Activated CD4-positive, alpha-beta T cell treated with anti-CD3 and anti-CD28 coated beads, Interleukin-2, amount 50 U/mL, for 4 hours (primary cell): ENCODE results near the gene ERFE.
A peak's percentile ranks its signal among the peaks of the same experiment; 100 is the strongest.
"Not testable (repeated sequence)": the region's sequence is repeated elsewhere in the genome, so short reads cannot be mapped to it uniquely, and the experiment has no call there.

ENCODE experiments used
- DNase-seq, 2 experiments: peaks; one replicate each; pipeline ENCODE4 v3.0.0-alpha.2; 2020

ERFE gene

DNA sequence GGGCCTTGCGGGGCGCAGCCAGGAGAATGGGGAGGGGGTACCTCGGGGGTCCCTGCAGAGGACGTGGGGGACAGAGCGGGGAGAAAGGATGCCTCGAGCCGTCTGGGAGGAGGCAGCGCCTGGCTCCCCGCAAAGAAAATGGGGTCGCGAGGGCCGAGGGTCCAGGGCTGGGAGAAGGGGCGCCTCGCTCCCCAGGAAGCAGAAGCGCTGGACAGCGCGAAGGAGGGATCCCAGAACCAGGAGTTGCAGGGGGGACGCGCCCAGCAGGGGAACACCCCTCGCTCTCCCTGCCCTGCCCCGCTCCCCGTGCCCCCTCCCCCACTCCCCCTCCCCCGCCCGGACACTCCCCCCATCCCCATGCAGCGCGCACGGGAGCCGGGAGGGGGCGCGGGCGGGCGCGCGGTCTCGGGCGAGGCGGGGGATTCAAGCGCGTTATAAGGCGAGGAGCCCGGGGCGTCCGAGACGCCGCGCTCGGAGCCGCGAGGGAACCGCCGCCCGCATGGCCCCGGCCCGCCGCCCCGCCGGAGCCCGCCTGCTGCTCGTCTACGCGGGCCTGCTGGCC lies at the start of gene ERFE:
Gene ERFE (plus strand): TSS at position 462 of the 562 bp plus-strand sequence. CDS start 38 bp downstream, at position 500.
- peak; percentile 31 to 36 for DNase-seq

GRCh38 chr2:238113611-238114010 lies 45.2 kb upstream of the ERFE start:
- DNase-seq, result no peak

- no peak for DNase-seq
Measured at GRCh38 chr2:238114331-238114841, 44.4 kb upstream of the ERFE start.

GRCh38 chr2:238114851-238115660 lies 43.7 kb upstream of the ERFE start:
- DNase-seq, result no peak

DNA sequence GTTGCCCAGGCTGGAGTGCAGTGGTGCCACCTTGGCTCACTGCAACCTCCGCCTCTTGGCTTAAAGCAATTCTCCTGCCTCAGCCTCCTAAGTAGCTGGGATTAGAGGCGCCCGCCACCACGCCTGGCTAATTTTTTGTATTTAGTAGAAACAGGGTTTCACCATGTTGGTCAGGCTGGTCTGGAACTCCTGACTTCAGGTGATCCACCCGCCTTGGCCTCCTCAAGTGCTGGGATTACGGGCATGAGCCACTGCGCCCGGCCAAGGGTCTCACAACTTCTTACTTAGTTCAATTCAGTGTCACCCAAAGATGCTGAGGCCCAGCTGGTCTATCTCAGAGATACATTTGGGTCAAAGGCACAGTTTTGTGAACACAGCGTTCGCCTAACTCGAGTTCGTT lies 43.1 kb upstream of the ERFE start:
- not testable (repeated sequence) for DNase-seq

DNA sequence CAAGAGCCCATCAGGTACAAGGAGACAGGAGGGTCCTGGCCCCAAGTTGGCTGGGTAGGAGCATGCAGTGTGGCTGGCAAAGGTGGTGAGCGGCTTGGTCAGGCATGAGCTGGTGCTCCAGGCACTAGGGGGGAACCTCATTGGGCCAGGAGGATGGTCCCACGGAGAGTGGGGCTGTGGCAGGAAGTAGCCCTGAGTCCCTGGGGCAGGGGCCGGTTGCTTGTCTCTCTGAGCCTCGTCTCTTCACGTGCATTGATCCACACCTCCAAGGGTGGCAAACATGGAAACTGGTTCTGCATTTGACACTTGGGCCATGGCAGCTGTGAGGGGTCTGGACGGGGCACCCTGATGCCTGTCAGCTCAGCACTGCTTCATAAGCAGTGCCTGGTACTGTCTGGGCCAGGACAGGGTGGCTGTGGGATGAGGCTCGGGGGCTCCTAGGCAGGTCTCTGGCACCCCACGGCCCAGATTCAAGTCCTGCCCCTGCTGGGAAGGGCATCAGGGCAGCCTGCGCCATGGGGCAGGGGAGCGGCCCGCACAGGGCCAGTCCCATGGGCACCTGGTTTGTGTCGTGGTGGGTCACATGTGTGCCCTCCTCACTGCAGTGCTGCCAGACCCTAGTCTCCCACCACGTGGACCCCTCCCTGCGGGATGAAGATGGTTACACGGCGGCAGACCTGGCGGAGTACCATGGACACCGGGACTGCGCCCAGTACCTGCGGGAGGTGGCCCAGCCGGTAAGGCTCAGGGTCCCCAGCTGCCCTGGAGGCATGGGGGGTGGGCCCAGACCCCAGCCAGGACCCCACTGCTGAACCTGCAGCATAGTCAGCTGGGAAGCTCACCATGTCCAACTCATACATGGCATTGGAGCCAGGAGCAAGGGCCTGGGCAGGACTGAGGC lies 42.2 kb upstream of the ERFE start:
- DNase-seq, result no peak

DNA sequence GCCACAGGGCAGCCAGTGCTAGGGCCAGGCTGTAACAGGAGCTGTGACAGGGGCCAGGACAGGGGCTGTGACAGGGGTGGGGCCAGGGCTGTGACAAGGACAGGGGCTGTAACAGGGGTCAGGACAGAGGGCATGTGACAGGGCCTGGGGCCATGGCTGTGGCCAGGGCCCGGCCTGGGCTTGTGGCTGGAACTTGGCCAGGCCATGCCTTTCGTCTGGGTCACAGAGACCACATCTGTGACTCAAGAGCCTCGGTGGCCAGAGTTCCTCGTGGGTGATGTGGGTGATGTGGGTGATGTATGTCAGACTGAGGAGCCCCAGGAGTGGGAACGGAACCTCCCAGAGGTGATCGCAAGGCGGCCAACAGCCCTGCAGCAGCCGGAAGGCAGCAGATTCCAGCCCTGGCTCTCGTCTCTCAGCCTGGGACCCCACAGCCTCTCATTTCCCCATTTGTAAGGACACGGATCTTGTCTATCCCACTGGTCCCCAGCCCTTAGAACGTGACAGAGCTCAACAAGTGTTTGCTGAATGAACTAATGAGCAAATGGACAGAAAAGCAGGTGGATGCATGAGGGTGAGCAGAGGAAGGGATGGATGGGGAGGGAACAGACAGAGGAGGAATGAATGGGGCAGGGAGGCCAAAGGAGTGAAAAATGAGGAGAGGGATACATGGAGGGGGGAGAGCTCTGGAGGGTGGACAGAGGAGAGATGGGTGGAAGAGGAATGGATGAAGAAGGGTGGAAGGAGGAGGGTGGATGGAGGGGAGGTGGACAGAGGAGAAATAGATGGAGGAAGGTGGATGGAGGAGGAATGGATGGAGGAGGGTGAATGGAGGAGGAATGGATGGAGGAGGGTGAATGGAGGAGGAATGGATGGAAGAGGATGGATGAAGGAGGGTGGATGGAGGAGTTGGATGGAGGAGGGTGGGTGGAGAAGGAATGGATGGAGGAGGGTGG lies 41.3 kb upstream of the ERFE start:
- DNase-seq, result no peak

- DNase-seq, result no peak
Measured at GRCh38 chr2:238119756-238120462, 38.9 kb upstream of the ERFE start.

DNA sequence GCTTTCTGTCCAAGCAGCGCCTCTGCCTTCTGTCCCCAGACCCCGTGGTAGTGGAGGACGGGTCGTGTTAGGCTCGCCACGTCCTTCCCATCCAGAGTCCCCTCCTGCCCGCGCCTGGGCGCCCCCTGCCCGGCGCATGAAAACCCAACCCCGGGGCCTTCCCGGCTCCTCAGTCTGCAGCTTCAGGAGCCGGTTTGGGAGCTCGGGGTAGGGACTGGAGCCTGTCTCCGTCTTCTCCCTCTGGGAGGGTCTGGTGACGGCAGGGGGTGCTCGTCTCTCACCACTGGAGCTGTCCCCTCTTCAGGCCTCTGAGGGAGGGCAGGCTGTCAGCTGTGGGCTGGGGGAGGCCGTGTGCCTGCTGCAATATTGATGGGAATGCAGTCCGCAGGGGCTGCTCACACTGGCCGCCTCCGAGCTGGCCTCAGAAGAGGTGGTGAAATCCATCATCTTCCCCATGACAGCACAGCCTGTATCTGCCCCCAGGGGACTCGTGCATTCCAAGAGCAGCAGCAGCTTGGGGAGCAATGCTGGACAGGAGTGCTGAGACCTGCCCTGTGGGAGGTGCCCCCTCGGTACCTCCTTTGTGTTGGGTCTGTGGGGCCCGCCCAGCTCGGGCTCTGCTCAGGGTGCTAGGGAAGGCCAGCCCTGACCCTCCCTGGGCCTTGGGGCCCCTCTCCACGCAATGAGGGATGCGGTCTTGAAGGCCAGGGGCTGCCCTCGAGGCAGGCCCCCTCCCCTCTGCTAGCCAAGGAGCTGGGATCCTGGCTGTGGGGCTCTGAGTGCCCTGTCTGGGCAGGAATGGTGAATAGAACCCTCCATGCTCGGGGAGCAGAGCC lies 38.1 kb upstream of the ERFE start:
- DNase-seq, result no peak

- no peak for DNase-seq
Measured at GRCh38 chr2:238121511-238122286, 37.1 kb upstream of the ERFE start.

DNA sequence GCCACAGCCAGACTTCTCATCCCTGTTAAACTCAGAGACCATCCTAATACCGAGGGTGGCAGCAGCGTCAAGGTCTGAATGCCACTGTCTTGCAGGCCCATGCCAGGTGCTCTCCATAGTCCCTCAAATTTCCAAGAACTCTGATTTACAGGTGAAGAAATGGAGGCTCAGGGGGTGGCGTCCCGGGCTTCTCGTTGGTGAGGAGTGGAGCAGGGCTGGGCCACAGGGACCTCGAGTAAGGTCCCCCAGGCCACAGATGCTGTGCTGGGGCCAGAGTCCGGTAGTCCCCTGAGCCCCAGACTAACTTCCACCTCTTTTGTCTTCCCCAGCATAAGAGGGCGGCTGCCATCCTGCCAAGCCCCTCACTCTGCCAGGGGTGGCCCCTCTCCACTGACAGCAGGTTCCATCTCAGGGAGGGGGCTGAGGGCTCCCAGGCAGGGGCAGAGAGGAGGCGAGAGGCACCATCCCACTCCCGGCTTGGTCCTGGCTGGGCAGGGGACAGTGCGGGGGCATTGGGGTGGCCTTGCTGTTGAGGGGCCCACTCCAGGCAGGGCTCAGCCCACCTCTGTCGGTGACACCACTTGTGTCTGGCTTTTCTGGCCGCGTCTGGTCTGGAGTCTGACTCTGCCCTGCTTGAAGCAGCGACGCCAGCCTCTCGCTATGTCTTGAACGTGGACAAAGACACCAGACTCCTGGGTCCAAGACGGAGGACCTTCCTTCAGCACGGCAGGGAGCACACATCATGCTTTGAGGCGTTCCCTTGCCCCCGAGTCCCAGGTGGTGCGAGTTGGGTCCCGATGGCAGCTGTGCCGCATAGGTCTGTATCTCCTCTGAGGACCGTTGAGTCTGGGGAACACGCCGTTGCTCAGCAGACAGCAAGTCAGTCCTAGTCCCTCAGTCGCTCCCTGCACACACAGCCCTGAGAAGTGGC lies 36.2 kb upstream of the ERFE start:
- no peak for DNase-seq

DNA sequence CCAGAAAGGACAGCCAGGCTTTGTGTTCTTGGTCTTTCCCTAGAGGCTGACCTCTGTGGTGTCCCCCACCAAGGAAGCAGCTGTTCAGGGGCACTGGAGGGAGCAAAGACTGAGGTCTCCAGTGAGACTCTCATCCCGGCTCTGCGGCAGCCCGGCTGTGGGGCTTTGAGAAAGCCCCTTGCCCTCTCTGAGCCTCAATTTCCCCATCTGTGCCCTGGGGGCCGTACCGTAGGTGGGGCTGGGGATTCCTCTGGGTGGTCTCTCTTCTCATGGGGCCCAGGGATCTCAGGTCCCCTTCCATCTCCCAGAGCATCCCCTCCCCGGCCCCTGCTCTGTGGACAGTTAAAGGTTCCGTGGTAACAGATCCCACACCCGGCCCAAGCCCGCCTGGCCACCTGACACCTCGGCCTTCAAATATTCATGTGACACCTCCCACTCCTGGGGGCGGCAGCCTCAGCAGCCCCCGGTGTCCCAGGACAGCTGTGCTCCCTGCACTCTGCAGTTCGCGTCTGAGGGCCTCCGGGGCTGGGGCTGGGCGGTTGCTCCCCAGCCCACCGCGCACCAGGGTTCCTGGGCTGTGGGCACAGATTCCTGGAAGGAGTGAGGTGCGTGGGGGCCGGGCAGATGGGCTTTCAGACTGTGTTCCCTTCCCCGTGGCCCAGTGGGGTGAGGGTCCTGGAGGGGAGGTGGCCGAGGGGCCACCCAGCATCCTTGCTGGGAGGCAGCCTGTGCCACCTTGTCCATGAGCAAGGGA lies 35.4 kb upstream of the ERFE start:
- DNase-seq, result no peak

DNA sequence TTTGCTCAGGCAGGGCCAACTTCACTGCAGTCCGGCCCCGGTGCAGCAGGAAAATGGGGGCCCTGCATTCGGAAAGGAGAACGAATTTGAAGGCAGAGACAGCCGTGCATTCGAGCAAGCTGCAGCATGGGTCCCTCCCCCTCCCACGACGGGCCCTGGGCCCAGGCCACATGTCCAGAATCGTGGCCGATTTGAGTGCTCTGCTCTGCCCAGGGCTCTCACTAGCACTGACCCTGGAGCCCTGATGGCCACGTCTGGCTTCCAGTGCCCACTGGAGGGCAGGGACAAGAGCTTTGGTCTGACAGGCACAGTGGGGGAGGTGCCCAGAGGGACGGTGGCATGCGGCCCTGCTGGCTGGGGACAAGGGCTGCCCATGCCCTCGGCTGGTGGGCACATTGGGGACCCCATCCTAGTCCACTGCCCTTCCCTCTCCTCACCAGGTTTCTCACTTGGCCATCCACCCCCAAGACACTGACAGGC lies 34.7 kb upstream of the ERFE start:
- no peak for DNase-seq

DNA sequence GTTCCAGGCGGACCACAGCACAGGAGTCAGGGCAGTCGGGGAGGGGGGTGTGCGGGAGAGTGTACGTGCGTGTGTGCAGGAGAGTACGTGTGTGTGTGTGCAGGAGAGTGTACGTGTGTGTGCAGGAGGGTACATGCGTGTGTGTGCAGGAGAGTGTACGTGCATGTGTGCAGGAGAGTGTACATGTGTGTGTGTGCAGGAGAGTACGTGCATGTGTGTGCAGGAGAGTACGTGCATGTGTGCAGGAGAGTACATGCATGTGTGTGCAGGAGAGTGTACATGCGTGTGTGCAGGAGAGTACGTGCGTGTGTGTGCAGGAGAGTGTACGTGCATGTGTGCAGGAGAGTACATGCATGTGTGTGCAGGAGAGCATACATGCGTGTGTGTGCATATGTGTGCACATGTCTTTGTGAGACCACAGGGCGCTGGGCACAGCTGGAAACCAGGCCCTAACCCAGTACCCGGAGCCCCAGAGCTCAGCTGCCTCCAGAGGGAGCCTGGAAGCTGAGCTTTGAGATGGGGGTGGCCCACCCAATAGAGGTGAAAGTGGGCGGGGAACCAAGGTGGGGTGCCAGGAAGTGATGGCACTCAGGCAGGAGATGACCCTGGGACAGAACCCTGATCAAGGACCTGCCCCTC lies 34.2 kb upstream of the ERFE start:
- DNase-seq, result no peak

DNA sequence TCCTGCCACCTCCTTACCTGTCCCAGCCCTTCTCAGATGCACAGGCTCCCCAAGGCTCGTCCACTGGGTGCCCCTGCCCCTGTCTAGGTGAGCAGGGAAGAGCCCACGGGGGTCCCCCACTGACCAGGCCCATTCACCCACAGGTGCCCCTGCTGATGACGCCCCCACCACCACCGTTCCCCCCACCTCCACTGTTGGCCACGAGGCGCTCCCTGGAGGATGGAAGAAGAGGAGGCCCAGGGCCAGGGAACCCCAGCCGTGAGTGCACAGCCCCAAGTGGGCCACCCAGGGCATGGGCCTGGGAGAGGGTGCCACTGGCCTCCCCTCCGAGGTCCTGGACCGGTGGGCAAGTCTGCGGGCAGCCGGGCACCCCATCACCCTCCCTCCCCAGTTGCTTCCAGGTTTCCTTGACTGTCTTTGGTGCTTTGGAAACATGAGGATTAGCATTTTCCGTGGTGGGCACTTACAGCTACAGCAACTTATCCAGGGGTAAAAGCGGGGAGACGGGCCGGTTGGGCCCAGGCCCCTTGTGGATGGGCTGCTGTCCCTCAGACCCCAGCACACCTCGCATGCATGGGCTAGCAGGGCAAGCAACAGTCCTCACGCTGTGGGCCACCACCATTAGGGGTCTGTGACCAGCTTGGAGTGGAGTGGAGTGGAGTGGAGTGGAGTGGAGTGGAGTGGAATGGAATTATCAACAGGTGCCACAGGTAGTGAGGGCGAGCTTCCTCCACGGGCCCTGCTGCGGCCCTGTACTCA lies 33.5 kb upstream of the ERFE start:
- no peak for DNase-seq

DNA sequence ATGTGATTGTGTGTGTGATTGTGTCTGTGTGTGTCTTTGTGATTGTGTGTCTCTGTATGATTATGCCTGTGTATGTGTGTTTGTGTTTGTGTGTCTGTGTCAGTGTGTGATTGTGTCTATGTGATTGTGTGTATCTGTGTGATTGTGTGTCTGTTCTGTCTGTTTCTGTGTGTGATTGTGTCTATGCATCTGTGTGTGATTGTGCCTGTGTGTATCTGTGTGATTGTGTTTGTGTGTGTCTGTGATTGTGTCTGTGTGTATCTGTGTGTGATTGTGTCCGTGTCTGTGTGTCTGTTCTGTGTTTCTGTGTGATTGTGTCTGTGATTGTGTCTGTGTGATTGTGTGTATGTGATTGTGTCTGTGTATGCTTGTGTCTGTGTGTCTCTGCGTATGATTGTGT lies 32.4 kb upstream of the ERFE start:
- no peak for DNase-seq
